Measurements from ENCODE around the gene MTFR1L. TPM values are rescaled to one million over a fixed set of nuclear protein-coding genes. Genes with fewer than 3 reads are reported as not detected.

MTFR1L gene
- total and polyA plus RNA-seq, 9 of the 15 experiments (the other 6 are each of a cell fraction or from before 2014, with no cell fraction given), result 41.4 to 98.5 (median 53.7) TPM

DNA sequence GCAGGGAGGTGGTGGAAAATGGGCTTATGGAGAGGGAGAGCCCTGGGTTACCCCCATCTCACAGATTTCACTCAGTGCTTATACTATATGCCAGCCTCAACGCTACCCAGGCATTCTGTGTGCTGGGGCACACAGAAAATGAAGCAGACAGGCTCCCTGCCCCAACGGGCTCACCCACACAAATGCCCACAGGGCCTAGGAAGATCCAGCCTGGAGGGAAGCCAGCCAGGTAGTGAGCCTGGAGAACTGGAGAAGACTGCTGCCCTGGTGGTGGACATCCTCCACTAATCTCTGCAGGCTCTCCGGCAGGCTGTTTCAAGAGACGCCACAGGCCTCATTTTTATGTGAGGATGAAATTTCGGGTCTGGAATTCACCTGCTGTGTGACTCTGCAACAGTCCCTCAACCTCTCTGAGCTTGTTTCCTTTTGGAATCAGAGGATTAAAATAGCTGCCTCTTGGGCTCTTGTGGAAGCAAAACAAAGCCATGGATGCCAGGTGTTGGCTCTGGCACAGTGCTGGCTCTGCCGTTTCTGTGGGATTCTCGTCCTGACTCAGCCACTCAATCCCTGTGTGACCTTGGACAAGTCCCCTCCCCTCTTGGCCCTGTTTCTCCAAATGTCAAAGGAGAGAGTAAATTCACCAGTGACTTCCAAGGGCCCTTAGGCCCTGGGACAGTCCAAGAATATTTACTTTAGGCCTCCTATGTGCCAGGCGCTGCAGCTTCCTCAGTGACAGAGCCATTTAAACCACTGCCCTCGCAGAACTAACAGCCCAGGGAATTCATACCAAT lies 52.1 kb downstream of the MTFR1L start (continued):
- TF ChIP-seq, protein P1, sequence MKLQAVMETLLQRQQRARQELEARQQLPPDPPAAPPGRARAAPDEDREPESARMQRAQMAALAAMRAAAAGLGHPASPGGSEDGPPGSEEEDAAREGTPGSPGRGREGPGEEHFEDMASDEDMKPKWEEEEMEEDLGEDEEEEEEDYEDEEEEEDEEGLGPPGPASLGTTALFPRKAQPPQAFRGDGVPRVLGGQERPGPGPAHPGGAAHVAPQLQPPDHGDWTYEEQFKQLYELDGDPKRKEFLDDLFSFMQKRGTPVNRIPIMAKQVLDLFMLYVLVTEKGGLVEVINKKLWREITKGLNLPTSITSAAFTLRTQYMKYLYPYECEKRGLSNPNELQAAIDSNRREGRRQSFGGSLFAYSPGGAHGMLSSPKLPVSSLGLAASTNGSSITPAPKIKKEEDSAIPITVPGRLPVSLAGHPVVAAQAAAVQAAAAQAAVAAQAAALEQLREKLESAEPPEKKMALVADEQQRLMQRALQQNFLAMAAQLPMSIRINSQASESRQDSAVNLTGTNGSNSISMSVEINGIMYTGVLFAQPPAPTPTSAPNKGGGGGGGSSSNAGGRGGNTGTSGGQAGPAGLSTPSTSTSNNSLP (IDR thresholded peaks at IDR 0.05; ENCODE audit: borderline replicate concordance, low read depth, low read length), result no peak
- TF ChIP-seq ZNF41 (CRISPR knock-in tag; conservative IDR thresholded peaks at IDR 0.05) (no peak), POU5F1 (IDR thresholded peaks at IDR 0.05; ENCODE audit: borderline replicate concordance, low read depth, low read length, partially characterized antibody) (no peak), HDGF (IDR thresholded peaks at IDR 0.05) (no peak), ZC3H8 (IDR thresholded peaks at IDR 0.05) (no peak), ZNF3 (CRISPR knock-in tag; IDR thresholded peaks at IDR 0.05) (no peak), MEF2D (tag; conservative IDR thresholded peaks at IDR 0.05; ENCODE audit: low read depth) (no peak), RNF2 (IDR thresholded peaks at IDR 0.05) (no peak), ADNP (tag; IDR thresholded peaks at IDR 0.05) (peak; percentile 74), BRD9 (IDR thresholded peaks at IDR 0.05; ENCODE audit: low read depth, partially characterized antibody) (peak; percentile 42), ZNF431 (CRISPR knock-in tag; IDR thresholded peaks at IDR 0.05) (no peak), MTF1 (CRISPR knock-in tag; IDR thresholded peaks at IDR 0.05; ENCODE audit: borderline replicate concordance) (no peak), ZNF24 (IDR thresholded peaks at IDR 0.05) (no peak)
- TF ChIP-seq, protein P2, sequence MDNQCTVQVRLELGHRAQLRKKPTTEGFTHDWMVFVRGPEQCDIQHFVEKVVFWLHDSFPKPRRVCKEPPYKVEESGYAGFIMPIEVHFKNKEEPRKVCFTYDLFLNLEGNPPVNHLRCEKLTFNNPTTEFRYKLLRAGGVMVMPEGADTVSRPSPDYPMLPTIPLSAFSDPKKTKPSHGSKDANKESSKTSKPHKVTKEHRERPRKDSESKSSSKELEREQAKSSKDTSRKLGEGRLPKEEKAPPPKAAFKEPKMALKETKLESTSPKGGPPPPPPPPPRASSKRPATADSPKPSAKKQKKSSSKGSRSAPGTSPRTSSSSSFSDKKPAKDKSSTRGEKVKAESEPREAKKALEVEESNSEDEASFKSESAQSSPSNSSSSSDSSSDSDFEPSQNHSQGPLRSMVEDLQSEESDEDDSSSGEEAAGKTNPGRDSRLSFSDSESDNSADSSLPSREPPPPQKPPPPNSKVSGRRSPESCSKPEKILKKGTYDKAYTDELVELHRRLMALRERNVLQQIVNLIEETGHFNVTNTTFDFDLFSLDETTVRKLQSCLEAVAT (IDR thresholded peaks at IDR 0.05), result no peak
- TF ChIP-seq, protein P3, sequence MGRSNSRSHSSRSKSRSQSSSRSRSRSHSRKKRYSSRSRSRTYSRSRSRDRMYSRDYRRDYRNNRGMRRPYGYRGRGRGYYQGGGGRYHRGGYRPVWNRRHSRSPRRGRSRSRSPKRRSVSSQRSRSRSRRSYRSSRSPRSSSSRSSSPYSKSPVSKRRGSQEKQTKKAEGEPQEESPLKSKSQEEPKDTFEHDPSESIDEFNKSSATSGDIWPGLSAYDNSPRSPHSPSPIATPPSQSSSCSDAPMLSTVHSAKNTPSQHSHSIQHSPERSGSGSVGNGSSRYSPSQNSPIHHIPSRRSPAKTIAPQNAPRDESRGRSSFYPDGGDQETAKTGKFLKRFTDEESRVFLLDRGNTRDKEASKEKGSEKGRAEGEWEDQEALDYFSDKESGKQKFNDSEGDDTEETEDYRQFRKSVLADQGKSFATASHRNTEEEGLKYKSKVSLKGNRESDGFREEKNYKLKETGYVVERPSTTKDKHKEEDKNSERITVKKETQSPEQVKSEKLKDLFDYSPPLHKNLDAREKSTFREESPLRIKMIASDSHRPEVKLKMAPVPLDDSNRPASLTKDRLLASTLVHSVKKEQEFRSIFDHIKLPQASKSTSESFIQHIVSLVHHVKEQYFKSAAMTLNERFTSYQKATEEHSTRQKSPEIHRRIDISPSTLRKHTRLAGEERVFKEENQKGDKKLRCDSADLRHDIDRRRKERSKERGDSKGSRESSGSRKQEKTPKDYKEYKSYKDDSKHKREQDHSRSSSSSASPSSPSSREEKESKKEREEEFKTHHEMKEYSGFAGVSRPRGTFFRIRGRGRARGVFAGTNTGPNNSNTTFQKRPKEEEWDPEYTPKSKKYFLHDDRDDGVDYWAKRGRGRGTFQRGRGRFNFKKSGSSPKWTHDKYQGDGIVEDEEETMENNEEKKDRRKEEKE (IDR thresholded peaks at IDR 0.05; ENCODE audit: borderline replicate concordance in 1 of 2, control insufficient read depth in 1 of 2, low read depth in 2 of 2, low read length in 1 of 2), result no peak
- TF ChIP-seq, protein P4, sequence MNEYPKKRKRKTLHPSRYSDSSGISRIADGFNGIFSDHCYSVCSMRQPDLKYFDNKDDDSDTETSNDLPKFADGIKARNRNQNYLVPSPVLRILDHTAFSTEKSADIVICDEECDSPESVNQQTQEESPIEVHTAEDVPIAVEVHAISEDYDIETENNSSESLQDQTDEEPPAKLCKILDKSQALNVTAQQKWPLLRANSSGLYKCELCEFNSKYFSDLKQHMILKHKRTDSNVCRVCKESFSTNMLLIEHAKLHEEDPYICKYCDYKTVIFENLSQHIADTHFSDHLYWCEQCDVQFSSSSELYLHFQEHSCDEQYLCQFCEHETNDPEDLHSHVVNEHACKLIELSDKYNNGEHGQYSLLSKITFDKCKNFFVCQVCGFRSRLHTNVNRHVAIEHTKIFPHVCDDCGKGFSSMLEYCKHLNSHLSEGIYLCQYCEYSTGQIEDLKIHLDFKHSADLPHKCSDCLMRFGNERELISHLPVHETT (CRISPR knock-in tag; conservative IDR thresholded peaks at IDR 0.05 in 1 of 2, IDR thresholded peaks at IDR 0.05 in 1 of 2), result no peak
- TF ChIP-seq, protein P5, sequence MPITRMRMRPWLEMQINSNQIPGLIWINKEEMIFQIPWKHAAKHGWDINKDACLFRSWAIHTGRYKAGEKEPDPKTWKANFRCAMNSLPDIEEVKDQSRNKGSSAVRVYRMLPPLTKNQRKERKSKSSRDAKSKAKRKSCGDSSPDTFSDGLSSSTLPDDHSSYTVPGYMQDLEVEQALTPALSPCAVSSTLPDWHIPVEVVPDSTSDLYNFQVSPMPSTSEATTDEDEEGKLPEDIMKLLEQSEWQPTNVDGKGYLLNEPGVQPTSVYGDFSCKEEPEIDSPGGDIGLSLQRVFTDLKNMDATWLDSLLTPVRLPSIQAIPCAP (CRISPR knock-in tag; IDR thresholded peaks at IDR 0.05; ENCODE audit: borderline replicate concordance), result no peak
- TF ChIP-seq, protein P6, sequence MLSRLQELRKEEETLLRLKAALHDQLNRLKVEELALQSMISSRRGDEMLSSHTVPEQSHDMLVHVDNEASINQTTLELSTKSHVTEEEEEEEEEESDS (CRISPR knock-in tag; IDR thresholded peaks at IDR 0.05), result no peak
